GM06990 (cell line): ENCODE results near the gene PRPSAP1.

Experiments
- DNase-seq: peaks from one replicate; pipeline ENCODE4 v3.0.0-alpha.2; 2011; ENCODE audit not compliant: insufficient read length; ENCODE audit errors: extremely low read depth
- H3K27me3 ChIP-seq: replicated peaks from 2 replicates; pipeline ENCODE4 v1.6.0; 2011; ENCODE audit warnings: low read length; ENCODE audit not compliant: control insufficient read depth, insufficient read depth
- H3K36me3 ChIP-seq: 2 replicates; pipeline ENCODE4 v1.5.1; 2011; ENCODE audit warnings: low read length; ENCODE audit not compliant: control insufficient read depth, insufficient read depth
- H3K4me3 ChIP-seq: replicated peaks from 2 replicates; pipeline ENCODE4 v1.5.1; 2011; ENCODE audit warnings: low read depth, mild to moderate bottlenecking, control low read depth, low read length
- CTCF ChIP-seq: IDR thresholded peaks from 2 replicates; pipeline ENCODE4 v1.5.1; 2011; ENCODE audit warnings: low read length, control low read depth, mild to moderate bottlenecking, inconsistent platforms; ENCODE audit not compliant: insufficient read depth, poor library complexity, severe bottlenecking

Gene PRPSAP1

DNA sequence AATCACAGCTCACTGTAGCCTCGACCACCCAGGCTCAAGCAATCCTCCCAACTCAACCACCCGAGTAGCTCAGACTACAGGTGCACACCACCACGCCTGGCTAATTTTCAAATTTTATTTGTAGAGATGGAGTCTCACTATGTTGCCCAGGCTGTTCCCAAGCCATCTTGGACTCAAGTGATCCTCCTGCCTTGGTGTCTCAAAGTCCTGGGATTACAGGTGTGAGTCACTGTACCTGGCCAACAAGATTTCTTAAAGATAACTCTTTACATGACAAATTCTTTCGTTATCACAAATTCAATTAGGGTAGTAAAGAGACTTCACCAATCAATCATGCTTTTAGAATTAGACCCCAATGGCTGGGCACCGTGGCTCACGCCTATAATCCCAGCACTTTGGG, 12.4 kb downstream of the PRPSAP1 start:
- Histone ChIP-seq H3K36me3 (peaks cover 8% of the 10 kb centered on the region), H3K27me3 (no peaks in the 10 kb centered on the region), H3K4me3 (no peak overlapping the region)
- TF ChIP-seq CTCF: no peak
- DNase-seq: no peak

- H3K4me3 ChIP-seq: no peak overlapping the region
- TF ChIP-seq CTCF: no peak
- no peaks in the 10 kb centered on the region for H3K27me3 ChIP-seq
- DNase-seq: no peak
- H3K36me3 ChIP-seq: peaks cover 1% of the 10 kb centered on the region; the same call in 1 of the 2 replicates
Measured at GRCh38 chr17:76337413-76337777, 16.3 kb downstream of the PRPSAP1 start.

DNA sequence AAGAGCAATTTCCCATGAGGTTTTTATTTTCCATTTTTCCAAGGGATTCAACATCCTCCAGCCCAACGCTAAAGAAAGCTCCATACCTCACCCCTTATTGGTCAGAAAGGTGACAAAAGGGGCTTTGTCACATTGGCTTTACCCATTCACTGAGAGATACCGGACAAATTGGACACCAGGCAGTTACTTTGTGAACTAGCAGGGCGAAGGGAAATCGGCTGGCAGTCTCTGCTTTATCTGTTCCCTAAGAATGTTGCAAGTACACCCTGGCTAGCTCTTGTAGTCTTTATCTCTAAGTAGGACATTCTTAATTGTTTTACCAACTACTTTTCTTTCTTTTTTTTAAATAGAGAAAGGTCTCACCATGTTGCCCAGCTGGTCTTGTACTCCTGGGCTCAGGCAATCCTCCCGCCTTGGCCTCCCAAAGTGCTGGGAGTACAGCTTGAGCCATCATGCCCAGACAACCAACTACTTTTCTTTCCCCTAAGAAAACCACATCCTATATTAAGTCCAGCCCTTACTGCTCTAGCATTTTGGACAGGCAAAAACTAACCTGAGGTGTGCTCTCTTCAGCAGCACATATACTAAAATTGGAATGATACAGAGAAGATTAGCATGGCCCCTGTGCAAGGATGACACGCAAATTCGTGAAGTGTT, 16.8 kb downstream of the PRPSAP1 start:
- peaks cover 1% of the 10 kb centered on the region; the same call in 1 of the 2 replicates for H3K36me3 ChIP-seq

DNA sequence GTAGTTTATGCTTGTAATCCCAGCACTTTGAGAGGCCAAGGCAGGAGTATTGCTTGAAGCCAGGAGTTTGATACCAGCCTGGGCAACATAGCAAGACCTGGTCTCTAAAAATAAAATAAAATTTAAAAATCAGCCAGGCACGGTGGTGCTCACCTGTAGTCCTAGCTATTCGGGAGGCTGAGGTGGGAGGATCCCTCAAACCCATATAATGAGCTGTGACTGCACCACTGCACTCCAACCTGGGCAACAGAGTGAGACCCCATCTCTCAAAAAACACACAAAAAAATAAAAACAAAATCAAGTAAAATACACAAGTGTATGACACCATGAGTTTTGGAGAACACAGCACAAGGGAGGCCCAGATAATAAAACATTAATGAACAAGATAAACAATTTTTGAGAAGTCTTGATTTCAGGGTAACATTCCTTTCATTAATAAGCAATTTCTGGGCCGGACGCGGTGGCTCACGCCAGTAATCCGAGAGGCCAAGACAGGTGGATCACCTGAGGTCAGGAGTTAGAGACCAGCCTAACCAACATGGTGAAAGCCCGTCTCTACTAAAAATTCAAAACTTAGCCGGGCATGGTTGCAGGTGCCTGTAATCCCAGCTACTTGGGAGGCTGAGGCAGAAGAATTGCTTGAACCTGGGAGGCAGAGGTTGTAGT, 17.9 kb downstream of the PRPSAP1 start:
- no peak for TF ChIP-seq CTCF
- H3K27me3 ChIP-seq: no peaks in the 10 kb centered on the region
- H3K4me3 ChIP-seq: no peak overlapping the region
- no peak for DNase-seq
- H3K36me3 ChIP-seq: peaks cover 1% of the 10 kb centered on the region; the same call in 1 of the 2 replicates

More for the DNA sequence above, 16.8 kb downstream of the PRPSAP1 start:
- DNase-seq: no peak
- H3K4me3 ChIP-seq: no peak overlapping the region
- no peak for TF ChIP-seq CTCF
- H3K27me3 ChIP-seq: no peaks in the 10 kb centered on the region

GRCh38 chr17:76333673-76334505, 19.8 kb downstream of the PRPSAP1 start:
- peaks cover 1% of the 10 kb centered on the region; the same call in 1 of the 2 replicates for H3K36me3 ChIP-seq
- no peak for DNase-seq
- no peak for TF ChIP-seq CTCF
- no peak overlapping the region for H3K4me3 ChIP-seq
- H3K27me3 ChIP-seq: no peaks in the 10 kb centered on the region
